LNCaP clone FGC (cell line): ENCODE measurements around the gene KRTAP10-1.

Source experiments
- DNase-seq: peaks from one replicate; pipeline ENCODE4 v3.0.0-alpha.2; 2011; ENCODE audit warnings: low read depth
- H3K4me3 ChIP-seq: 2 replicates; pipeline ENCODE4 v1.5.1; 2011; ENCODE audit warnings: mild to moderate bottlenecking, low read depth, low read length, control low read depth
- CTCF ChIP-seq: IDR thresholded peaks from 2 replicates; pipeline ENCODE4 v1.5.1; 2012; ENCODE audit warnings: mild to moderate bottlenecking; ENCODE audit not compliant: control insufficient read depth, insufficient read depth; ENCODE audit errors: extremely low read depth

The KRTAP10-1 gene

GRCh38 chr21:44539991-44540666 lies at the start of gene KRTAP10-1:
TSS of gene KRTAP10-1 (minus strand) at chr21:44540195. CDS start at chr21:44540150, 45 bp downstream.
- no peak within 1 kb of the TSS for H3K4me3 ChIP-seq
- no peak for TF ChIP-seq CTCF
- no peak for DNase-seq

GRCh38 chr21:44589094-44589493 lies 49.1 kb upstream of the KRTAP10-1 start:
- TF ChIP-seq CTCF: no peak
- DNase-seq: no peak
- H3K4me3 ChIP-seq: no peak overlapping the region

- H3K4me3 ChIP-seq: no peak overlapping the region
- no peak for TF ChIP-seq CTCF
- DNase-seq: no peak
Measured at GRCh38 chr21:44585892-44586291, 45.9 kb upstream of the KRTAP10-1 start.

GRCh38 chr21:44583800-44584147 lies 43.8 kb upstream of the KRTAP10-1 start:
- TF ChIP-seq CTCF: no peak
- no peak overlapping the region for H3K4me3 ChIP-seq
- no peak for DNase-seq

- no peak for TF ChIP-seq CTCF
- DNase-seq: no peak
- no peak overlapping the region for H3K4me3 ChIP-seq
Measured at GRCh38 chr21:44583089-44583799, 43.2 kb upstream of the KRTAP10-1 start.

- no peak for TF ChIP-seq CTCF
- DNase-seq: no peak
Measured at GRCh38 chr21:44582055-44582454, 42.1 kb upstream of the KRTAP10-1 start.

More at GRCh38 chr21:44582055-44582454, 42.1 kb upstream of the KRTAP10-1 start:
- no peak overlapping the region for H3K4me3 ChIP-seq
